ENCODE data around the gene C2CD4C. TPM values are rescaled to one million over a fixed set of nuclear protein-coding genes. Genes with fewer than 3 reads are reported as not detected.

The C2CD4C gene
- total RNA-seq, 3 donors from 2014 or later: 0.17 to 1.7 (median 0.65) TPM

DNA sequence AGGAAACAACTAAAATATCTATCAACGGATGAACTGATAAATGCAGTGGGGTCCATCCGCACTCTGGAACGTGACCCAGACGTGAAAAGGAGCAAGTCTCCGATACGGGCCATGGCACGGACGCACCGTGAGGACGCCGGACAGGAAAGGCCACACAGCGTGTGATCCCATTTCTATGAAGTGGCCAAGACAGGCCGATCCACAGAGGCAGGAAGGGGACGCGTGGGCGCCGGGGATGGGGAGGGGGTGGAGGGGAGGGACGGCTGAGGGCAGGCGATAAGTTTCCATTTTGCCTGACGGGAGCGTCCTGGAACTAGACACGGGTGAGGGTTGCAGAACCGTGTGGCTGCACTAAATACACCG, 38.1 kb upstream of the C2CD4C start:
- H3K4me1 ChIP-seq (ENCODE audit: low read depth): no peaks in the 10 kb centered on the region
- TF ChIP-seq, protein P1, sequence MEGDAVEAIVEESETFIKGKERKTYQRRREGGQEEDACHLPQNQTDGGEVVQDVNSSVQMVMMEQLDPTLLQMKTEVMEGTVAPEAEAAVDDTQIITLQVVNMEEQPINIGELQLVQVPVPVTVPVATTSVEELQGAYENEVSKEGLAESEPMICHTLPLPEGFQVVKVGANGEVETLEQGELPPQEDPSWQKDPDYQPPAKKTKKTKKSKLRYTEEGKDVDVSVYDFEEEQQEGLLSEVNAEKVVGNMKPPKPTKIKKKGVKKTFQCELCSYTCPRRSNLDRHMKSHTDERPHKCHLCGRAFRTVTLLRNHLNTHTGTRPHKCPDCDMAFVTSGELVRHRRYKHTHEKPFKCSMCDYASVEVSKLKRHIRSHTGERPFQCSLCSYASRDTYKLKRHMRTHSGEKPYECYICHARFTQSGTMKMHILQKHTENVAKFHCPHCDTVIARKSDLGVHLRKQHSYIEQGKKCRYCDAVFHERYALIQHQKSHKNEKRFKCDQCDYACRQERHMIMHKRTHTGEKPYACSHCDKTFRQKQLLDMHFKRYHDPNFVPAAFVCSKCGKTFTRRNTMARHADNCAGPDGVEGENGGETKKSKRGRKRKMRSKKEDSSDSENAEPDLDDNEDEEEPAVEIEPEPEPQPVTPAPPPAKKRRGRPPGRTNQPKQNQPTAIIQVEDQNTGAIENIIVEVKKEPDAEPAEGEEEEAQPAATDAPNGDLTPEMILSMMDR (IDR thresholded peaks at IDR 0.05): no peak

DNA sequence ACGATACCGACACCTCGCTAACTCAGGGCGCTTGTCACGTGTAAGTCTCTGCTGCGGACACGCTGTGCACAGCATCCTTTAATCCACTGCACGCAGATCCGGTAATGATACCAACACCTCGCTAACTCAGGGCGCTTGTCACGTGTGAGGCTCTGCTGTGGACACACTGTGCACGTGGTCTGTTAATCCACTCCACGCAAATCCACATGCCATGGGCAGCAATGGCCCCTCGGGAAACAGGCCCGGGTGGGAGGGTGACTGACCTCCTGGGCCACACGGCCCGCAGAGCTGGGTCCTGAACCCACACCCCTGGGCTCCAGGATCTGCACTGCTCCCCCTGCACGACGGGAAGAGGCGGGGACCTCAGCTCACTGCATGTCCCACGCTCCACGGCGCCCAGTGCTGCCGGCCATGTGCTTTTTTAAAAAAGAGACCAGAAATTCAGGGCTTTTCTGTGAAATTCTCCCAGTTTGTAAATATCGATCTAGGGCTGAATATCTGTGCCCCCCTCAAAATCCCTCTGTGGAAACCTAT, 35.8 kb upstream of the C2CD4C start:
- Histone ChIP-seq H3K36me3 (ENCODE audit: low read depth) (no peaks in the 10 kb centered on the region), H3K4me3 (no peak overlapping the region), H3K9me3 (no peaks in the 10 kb centered on the region), H3K4me1 (ENCODE audit: low read depth) (no peaks in the 10 kb centered on the region)
- ATAC-seq: no peak
- DNase-seq: no peak
- intact Hi-C loops (cut with DNase I, micrococcal nuclease): no loop called here
- TF ChIP-seq, protein P1 (IDR thresholded peaks at IDR 0.05): no peak

More for the DNA sequence above, 38.1 kb upstream of the C2CD4C start:
- no peak for ATAC-seq
- no peak for DNase-seq
- Histone ChIP-seq H3K9me3 (peaks cover 4% of the 10 kb centered on the region), H3K36me3 (ENCODE audit: low read depth) (no peaks in the 10 kb centered on the region), H3K4me3 (no peak overlapping the region)
- intact Hi-C loops (cut with DNase I, micrococcal nuclease): no loop called here

DNA sequence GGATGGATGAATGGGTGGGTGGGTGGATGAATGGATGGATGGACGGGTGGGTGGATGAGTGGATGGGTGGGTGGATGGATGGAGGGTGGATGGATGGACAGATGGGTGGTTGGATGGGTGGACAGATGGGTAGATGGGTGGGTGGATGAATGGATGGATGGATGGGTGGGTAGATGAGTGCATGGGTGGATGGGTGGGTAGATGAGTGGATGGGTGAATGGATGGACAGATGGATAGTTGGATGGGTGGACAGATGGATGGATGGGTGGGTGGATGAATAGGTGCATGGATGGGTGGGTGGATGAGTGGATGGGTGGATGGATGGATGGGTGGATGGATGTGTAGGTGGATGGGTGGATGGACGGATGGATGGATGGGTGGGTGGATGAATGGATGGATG, 34.1 kb upstream of the C2CD4C start:
- Histone ChIP-seq H3K4me3 (no peak overlapping the region), H3K36me3 (ENCODE audit: low read depth) (no peaks in the 10 kb centered on the region), H3K9me3 (no peaks in the 10 kb centered on the region), H3K4me1 (ENCODE audit: low read depth) (no peaks in the 10 kb centered on the region)
- no peak for ATAC-seq
- DNase-seq: no peak
- TF ChIP-seq, protein P1 (IDR thresholded peaks at IDR 0.05): no peak
- intact Hi-C loops (cut with DNase I, micrococcal nuclease): no loop called here

DNA sequence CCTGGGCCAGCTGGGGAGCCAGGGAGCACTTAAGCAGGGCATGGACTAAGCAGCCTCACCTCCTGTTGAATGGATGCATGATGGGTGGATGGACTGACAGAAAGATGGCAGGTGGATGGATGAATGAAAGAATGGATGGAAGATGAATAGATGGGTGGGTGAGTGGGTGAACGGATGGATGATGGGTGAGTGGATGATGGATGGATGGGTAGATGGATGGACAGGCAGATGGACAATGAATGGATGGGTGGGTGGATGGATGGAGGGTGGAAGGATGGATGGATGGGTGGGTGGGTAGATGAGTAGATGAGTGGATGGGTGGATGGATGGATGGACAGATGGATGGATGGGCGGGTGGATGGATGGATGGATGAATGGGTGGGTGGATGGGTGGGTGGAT, 33.1 kb upstream of the C2CD4C start:
- no peak for DNase-seq
- Histone ChIP-seq H3K36me3 (ENCODE audit: low read depth) (no peaks in the 10 kb centered on the region), H3K9me3 (no peaks in the 10 kb centered on the region), H3K4me3 (no peak overlapping the region), H3K4me1 (ENCODE audit: low read depth) (no peaks in the 10 kb centered on the region)
- TF ChIP-seq, protein P1 (IDR thresholded peaks at IDR 0.05): no peak
- ATAC-seq: no peak
- intact Hi-C loops (cut with DNase I, micrococcal nuclease): no loop called here

DNA sequence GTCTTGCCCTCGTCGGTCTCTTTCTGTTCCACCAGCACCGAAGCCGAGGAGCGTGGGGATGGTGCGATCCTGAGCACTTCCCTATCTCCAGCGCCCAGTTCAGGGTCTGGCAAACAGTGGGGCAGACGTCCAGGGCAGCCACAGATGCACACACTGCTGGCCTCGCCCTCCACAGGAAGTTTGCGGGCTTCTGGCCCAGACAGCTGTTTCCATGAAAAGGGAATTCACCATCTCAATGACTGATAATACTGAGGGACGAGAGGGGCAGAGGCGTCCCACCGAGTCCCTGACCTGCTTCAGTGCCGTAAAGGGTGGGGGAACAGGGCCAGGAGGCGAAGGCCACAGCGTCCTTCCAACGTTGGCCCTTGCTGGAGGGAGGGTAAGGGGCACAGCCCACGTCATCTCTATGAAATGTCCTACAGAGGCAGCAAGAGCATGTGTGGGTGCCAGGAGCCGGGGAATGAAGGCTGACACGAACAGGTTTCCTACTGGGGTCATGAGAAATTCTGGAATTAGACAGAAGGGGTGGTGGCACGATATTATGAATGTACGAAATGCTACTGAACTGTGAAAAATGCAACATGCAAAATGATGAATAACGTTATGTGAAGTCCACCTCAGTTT, 32.4 kb upstream of the C2CD4C start:
- H3K4me3 ChIP-seq: no peak overlapping the region
- no peaks in the 10 kb centered on the region for H3K4me1 ChIP-seq (ENCODE audit: low read depth)
- ATAC-seq (no peak), DNase-seq (no peak)
- TF ChIP-seq, protein P1 (IDR thresholded peaks at IDR 0.05): no peak
- H3K36me3 ChIP-seq (ENCODE audit: low read depth): no peaks in the 10 kb centered on the region
- intact Hi-C loops (cut with DNase I, micrococcal nuclease): no loop called here
- H3K9me3 ChIP-seq: no peaks in the 10 kb centered on the region
